Stimulated activated CD4-positive, alpha-beta T cell treated with anti-CD3 and anti-CD28 coated beads, TNF-alpha, amount 100 ng/mL, for 48 hours (primary cell): Measurements from ENCODE around the gene GRAMD2B.
"Not testable (repeated sequence)": the region's sequence is repeated elsewhere in the genome, so short reads cannot be mapped to it uniquely, and the experiment has no call there.

ENCODE experiments used
- DNase-seq, 3 donors: peaks; one replicate each; pipeline ENCODE4 v3.0.0-alpha.2; 2020; ENCODE audit warnings: low read depth in 3 of 3

Gene GRAMD2B, protein sequence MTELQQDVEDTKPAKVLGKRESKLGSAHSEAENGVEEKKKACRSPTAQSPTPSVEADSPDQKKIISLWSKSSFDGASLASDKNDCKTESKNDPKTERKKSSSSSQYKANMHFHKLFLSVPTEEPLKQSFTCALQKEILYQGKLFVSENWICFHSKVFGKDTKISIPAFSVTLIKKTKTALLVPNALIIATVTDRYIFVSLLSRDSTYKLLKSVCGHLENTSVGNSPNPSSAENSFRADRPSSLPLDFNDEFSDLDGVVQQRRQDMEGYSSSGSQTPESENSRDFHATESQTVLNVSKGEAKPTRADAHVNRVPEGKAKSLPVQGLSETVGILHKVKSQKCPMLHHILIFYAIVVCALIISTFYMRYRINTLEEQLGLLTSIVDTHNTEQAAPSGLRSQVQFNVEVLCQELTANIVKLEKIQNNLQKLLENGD

GRCh38 chr5:126422994-126423788 lies at the start of gene GRAMD2B:
Gene GRAMD2B (plus strand): TSS chr5:126423409. CDS start chr5:126423607, 198 bp downstream.
- DNase-seq: peak; percentile 30 to 52 (median 41)

DNA sequence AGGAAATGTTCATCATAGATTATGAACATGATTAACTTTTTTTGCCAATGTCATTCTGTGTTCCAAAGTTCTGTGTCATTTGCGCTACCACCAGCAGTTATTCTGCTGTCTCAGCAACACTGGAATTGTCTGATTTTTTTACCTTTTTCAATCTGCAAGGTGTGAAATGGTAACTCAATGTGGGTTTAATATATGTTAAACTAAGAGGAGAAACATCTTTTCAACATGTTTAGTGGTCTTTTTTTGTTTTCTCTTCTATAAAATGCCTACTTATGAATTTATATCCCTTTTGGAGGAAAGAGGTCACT lies 49.1 kb upstream of the GRAMD2B start:
- DNase-seq: no peak

DNA sequence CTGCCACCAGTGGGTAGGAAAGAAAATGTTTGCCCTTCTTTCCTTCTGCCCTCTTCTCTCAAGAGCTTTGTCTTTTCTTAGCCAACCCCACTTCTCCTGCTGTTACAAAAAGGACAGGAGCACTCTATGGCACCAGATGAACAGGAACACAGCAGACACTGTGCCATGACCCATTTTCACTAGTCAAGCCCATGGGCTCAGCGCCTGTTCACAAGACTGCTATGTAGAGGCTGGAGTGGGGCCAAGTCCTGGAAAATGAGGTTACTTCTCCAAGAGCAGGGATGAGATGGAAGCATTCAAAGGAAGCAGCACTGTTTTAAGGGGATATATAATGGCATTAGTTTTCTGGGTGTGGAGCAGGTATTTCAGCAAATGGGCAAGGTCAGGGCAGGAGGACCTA lies 46.8 kb upstream of the GRAMD2B start:
- no peak for DNase-seq

- DNase-seq: no peak
Observed at GRCh38 chr5:126377424-126377823, 45.8 kb upstream of the GRAMD2B start.

DNA sequence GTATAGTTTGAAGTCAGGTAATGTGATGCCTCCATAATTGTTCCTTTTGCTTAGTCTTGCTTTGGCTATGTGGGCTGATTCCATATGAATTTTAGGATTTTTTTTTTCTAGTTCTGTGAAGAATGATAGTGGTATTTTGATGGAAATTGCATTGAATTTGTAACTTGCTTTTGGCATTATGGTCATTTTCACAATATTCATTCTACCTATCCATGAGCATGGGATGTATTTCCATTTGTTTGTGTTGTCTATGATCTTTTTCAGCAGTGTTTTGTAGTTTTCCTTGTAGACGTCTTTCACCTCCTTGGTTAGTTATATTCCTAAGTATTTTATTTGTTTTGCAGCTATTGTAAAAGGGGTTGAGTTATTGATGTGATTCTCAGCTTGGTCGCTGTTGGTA lies 42.9 kb upstream of the GRAMD2B start:
- not testable (repeated sequence) for DNase-seq

- no peak for DNase-seq
Observed at GRCh38 chr5:126383246-126383645, 40.0 kb upstream of the GRAMD2B start.

DNA sequence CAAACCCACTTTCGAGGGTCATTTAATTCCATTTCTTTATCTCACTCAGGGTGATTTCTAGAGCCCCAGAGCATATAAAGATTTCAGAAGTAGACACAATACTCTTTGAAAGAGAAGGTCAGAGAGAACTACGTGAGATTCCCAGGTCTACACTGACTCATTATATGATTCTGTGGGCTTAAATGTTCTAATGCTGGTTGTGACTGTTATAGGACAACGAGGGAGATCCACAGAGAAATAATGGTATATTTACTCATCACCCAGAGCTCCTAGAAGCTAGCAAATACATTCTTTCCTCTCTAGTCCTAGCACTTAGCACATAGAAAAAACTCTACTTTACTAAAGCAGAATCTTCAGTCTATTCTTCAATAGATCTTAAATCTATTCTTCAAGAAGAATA lies 39.4 kb upstream of the GRAMD2B start:
- DNase-seq: no peak

DNA sequence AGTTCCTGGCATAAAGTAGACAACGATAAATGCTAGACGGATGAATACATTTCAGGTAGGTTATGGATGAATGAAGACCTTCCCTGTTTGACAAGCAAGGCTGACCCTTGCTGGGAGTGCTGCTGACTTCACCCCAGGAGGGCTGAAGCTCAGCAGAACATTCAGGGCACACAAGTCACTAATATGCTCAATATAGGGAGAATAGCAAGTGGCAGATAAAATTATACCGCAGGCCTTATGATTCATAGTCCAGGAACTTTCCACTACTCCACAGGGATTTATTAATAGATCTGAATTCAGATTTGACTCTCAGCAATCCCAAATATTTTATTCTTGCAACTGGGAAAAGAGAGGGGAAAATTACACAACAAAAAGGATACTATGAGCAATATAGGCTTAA lies 38.2 kb upstream of the GRAMD2B start:
- DNase-seq: no peak

GRCh38 chr5:126385524-126386502 lies 37.4 kb upstream of the GRAMD2B start:
- DNase-seq: no peak

DNA sequence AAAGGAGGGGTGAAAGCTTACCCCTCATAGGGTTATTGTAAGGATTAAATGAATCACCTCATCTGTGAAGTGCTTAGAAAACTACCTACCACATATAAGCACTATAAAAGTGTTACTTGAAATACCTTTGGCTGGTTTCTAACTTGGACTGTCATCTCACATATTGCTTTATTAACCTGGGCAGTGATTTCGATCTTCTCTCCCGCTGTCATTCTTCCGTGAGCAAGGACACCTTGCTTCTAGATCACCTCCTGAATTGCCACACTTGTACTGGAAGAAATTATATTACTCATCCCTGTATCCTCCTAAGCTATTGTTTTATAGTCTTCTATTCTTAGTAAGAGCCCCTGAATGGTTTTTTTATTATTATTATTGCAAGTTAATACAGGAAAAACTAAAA lies 34.0 kb upstream of the GRAMD2B start:
- DNase-seq: no peak

- DNase-seq: no peak
Observed at GRCh38 chr5:126390051-126390450, 33.2 kb upstream of the GRAMD2B start.

DNA sequence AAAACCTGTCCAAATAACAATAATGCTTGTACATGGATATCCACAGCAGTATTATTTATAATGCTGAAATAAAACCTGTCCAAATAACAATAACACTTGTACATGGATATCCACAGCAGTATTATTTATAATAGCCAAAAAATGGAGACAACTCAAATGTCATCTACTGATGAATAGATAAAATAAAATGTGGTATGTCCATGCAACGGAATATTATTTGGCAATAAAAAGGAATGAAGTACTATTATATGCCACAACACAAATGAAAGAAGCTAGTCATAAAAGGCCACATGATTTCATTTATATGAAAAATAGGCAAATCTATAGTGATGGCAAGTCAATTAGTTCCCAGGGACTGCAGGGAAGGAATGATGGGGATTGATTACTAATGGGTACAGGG lies 31.8 kb upstream of the GRAMD2B start:
- DNase-seq: no peak

DNA sequence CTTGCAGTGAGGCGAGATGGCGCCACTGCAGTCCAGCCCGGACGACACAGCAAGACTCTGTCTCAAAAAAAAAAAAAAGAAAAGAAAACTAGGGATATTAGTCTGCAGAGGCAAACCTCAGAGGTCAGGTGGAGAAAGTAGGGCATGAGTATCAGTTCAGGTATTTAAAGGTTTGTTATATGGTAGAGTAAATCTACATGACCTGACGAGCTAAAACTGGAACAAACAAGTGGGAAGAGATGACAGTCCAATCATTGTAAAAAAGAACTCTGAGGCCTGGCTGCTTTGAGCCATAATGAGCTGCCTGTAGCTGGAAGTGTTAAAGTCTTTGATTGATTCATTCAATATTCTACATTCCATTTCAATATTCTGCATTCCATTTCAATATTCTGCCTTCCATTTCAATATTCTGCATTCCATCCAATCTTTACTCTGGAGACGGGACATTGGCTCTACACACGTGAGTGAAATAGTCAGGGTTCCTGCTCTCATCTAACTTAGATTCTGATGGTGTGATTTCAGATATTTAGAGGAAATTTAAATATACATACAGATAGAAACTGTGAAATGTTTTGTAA lies 28.9 kb upstream of the GRAMD2B start:
- DNase-seq: no peak

DNA sequence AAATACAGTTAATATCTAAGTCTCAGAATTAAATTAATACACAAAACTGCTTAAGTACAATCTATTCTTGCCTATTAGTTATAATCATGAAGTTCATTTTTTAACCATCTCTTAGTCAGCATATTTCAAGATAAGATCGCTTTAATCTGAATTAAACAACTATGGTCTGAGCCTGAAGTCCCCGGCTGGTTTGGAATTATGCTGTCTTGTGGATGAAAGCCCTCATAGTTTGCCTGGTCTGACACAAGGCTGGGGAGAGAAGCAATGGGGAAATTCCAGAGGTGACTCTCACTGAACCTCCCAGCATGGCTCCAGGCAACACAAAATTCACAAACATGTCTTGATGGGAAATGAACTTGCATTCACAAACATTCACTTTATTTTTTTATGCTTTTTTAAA lies 28.0 kb upstream of the GRAMD2B start:
- DNase-seq: no peak

GRCh38 chr5:126395605-126396004 lies 27.6 kb upstream of the GRAMD2B start:
- no peak for DNase-seq

DNA sequence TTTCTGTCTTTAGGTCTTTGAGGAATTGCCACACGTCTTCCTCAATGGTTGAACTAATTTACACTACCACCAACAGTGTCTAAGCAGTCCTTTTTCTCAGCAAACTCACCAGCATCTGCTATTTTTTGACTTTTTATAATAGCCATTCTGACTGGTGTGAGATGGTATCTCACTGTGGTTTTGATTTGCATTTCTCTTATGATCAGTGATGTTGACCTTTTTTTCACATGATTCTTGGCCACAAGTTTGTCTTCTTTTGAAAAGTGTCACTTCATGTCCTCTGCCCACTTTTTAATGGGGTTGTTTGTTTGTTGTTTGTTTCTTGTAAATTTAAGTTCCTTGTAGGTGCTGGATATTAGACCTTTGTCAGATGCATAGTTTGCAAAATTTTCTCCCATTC lies 26.5 kb upstream of the GRAMD2B start:
- DNase-seq: not testable (repeated sequence)

- DNase-seq: no peak
Observed at GRCh38 chr5:126398791-126399190, 24.4 kb upstream of the GRAMD2B start.

DNA sequence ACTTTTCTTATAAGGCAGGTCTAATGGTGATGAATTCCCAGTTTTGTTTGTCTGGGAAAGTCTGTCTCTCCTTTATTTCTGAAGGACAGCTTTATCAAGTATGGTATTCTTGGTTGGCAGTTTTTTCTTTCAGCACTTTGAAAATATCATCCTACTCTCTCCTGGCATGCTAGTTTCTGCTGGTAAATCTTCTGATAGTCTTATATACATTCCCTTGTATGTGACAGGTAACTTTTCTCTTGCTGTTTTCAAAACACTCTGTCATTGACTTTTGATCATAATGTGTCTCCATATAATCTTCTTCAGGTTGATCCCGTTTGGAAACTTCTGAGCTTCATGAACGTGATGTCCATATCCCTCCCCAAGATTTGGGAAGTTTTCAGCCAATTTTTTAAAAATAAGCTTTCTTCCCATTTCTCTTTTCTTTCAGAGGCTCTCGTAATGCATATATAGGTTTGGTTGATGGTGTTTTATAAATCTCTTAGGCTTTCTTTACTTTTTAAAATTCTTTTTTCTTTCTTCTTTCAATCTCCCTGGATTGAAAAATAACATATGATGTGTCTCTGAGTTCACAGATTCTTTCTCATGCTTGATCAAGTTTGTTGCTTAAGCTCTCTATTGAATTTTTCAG lies 22.5 kb upstream of the GRAMD2B start:
- no peak for DNase-seq

DNA sequence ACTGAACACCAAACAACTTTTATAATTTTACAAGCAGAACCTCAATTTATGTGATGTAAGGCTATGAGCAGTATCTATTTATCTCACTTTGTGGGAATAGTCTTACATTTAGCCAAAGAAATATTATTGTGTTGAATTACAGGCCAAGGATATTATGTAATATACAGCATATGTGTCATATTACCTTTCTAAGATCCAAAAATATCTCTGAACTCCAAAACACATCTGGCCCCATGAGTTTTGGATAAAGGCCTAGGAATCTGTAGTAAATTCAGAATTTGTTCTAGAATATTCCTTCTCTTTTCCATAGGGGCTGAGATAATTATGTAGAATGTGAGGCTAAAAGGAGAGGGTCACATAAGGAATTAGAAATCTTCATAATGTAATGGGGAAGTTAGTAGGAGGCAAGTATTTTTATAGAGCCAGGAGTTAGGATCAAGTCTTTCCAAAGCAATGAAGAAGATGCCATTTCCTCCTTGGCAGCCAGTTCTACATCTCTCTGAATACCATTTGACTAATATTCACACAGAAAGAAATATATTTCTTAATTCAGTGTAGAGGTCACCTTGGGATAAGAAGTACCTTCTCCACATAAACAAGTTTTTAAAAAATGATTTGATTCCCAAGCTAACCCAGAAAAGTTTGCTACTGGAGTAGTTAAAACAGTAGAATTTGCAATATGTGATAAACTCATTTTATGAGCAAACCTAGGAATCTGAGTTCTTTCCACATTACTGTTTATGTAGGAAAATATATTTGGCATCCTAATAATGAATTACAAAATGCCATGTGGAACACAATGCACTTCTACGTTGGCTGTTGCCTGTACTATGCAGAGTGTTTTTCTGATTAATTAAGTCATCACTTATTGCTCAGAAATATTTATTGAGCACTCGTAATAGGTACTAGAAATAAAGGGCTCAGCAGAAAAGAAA lies 20.3 kb upstream of the GRAMD2B start:
- DNase-seq: no peak

DNA sequence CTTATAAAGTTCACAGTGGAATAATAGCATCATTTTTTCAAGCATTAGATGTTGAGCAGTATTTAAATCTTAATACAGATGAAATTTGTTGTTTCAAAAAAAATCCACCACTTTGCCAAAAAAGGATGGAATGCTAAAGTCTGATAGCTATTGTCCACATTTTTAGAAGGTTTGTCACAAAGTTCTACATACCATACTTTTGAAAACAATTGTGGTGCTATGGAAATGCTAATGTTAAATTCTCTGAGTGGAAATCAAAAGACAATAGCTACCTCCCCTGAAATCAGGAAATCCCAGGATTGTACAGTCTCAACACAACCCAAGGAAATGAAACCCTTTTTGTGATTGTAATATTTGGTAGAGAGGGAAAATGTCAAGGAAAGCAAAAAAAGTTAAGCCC lies 19.3 kb upstream of the GRAMD2B start:
- no peak for DNase-seq
